AG10803 (cell line): ENCODE data around the gene MCTP1.

Experiments used
- DNase-seq: peaks from one replicate; pipeline ENCODE4 v3.0.0; 2010; ENCODE audit warnings: low read depth
- H3K4me3 ChIP-seq: 2 replicates; pipeline ENCODE4 v1.5.1; 2011; ENCODE audit warnings: mild to moderate bottlenecking, low read length, control low read depth
- CTCF ChIP-seq: conservative IDR thresholded peaks from 2 replicates; pipeline ENCODE4 v1.5.1; 2011; ENCODE audit warnings: mild to moderate bottlenecking, low read length, control low read depth, inconsistent platforms

Gene MCTP1

GRCh38 chr5:95098012-95098411 lies 186.9 kb downstream of the MCTP1 start:
- no peak for DNase-seq
- no peak for TF ChIP-seq CTCF
- H3K4me3 ChIP-seq: no peak overlapping the region

GRCh38 chr5:95093211-95093610 lies 191.7 kb downstream of the MCTP1 start:
- TF ChIP-seq CTCF: no peak
- H3K4me3 ChIP-seq: no peak overlapping the region
- DNase-seq: no peak

- H3K4me3 ChIP-seq: no peak overlapping the region
- no peak for DNase-seq
- no peak for TF ChIP-seq CTCF
Observed at GRCh38 chr5:95090774-95091173, 194.1 kb downstream of the MCTP1 start.

GRCh38 chr5:95087816-95088317 lies 197.0 kb downstream of the MCTP1 start:
- DNase-seq: peak; percentile 51
- no peak for TF ChIP-seq CTCF
- H3K4me3 ChIP-seq: no peak overlapping the region

- TF ChIP-seq CTCF: no peak
- no peak for DNase-seq
Observed at GRCh38 chr5:95086927-95087815, 197.7 kb downstream of the MCTP1 start.

GRCh38 chr5:95084757-95085156 lies 200.1 kb downstream of the MCTP1 start:
- H3K4me3 ChIP-seq: no peak overlapping the region
- TF ChIP-seq CTCF: no peak
- no peak for DNase-seq

More at GRCh38 chr5:95086927-95087815, 197.7 kb downstream of the MCTP1 start:
- H3K4me3 ChIP-seq: no peak overlapping the region

- no peak overlapping the region for H3K4me3 ChIP-seq
- DNase-seq: no peak
- no peak for TF ChIP-seq CTCF
Observed at GRCh38 chr5:95083606-95084005, 201.3 kb downstream of the MCTP1 start.
